ENCODE measurements around the gene UGGT2. TPM values are rescaled to one million over a fixed set of nuclear protein-coding genes. Genes with fewer than 3 reads are reported as not detected.

Gene UGGT2
- total and polyA plus RNA-seq, 2 donors (not counting 1 experiment from before 2014, with no cell fraction given), result 0.39 to 6.7 TPM

DNA sequence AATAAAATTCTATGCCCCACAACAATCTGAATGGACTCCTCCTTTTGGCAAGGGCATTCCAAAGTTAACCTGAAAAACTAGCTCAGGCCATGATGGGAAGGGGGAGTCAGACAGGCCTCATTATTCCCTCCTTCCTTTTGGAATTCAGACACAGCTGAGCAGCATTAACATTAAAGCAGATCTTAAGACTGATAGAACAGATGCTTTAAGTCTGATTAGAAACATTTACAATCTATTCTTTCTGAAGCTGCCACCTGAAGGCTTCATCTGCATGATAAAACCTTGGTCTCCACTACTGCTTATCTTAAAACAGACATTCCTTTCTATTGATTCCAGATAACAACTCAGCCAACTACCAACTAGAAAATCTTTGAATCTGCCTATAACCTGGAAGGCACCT lies 98.9 kb downstream of the UGGT2 start:
- ATAC-seq (ENCODE audit: low read depth), result no peak
- H3K9me3 Mint-ChIP-seq (ENCODE audit: insufficient read depth), result peaks cover 6% of the 10 kb centered on the region
- Histone ChIP-seq H3K9me3 (ENCODE audit: control extremely low read depth in 1 of 3, control insufficient read depth in 2 of 3, insufficient read depth in 1 of 3, low read length in 2 of 3) (peaks cover 1 to 7% (median 2%) of the 10 kb centered on the region in 3 donors), H2AFZ (ENCODE audit: insufficient read depth, low read depth, low read length, poor library complexity, severe bottlenecking) (no peak overlapping the region), H3K36me3 (replicated peaks in 1 of 2; ENCODE audit: control extremely low read depth in 1 of 2, control insufficient read depth in 1 of 2, extremely low read depth in 1 of 2, insufficient read depth in 2 of 2, low read length in 1 of 2) (no peaks in the 10 kb centered on the region), H3K27me3 (replicated peaks in 1 of 4; ENCODE audit: control extremely low read depth in 1 of 4, control insufficient read depth in 3 of 4, insufficient read depth in 4 of 4, low read length in 3 of 4) (no peaks in the 10 kb centered on the region), H3K4me3 (ENCODE audit: control extremely low read depth in 1 of 5, extremely low read depth in 1 of 5, insufficient read depth in 1 of 5, low read depth in 2 of 5, low read length in 4 of 5) (no peak overlapping the region), H3K9ac (ENCODE audit: low read length) (no peak overlapping the region), H3K79me2 (ENCODE audit: control insufficient read depth, insufficient read depth, low read length) (no peaks in the 10 kb centered on the region), H3K4me1 (ENCODE audit: control insufficient read depth in 2 of 2, insufficient read depth in 2 of 2, low read length in 2 of 2) (no peaks in the 10 kb centered on the region), H3K27ac (ENCODE audit: low read length in 2 of 2) (no peak overlapping the region), H3K4me2 (replicated peaks; ENCODE audit: low read depth, low read length, poor library complexity, severe bottlenecking) (no peak overlapping the region), H4K20me1 (ENCODE audit: control insufficient read depth, insufficient read depth, low read length, poor library complexity, severe bottlenecking) (no peaks in the 10 kb centered on the region)
- CTCF ChIA-PET, result interaction anchor here (0.7 kb wide), 1 partner anchor 12 kb away, joined by 3 read pairs; no protein-coding TSS in a partner anchor
- H3K4me3 Mint-ChIP-seq, result no peak overlapping the region
- H3K27ac Mint-ChIP-seq, result no peak overlapping the region
- peaks cover 5% of the 10 kb centered on the region for H3K4me1 Mint-ChIP-seq
- POLR2A ChIA-PET, result no interaction called here
- no peak for DNase-seq
- H3K27me3 Mint-ChIP-seq, result no peaks in the 10 kb centered on the region
- TF ChIP-seq EZH2 (IDR thresholded peaks at IDR 0.05; ENCODE audit: borderline replicate concordance, insufficient read depth, low read depth, low read length, poor library complexity, severe bottlenecking), result no peak
- TF ChIP-seq, protein P1, sequence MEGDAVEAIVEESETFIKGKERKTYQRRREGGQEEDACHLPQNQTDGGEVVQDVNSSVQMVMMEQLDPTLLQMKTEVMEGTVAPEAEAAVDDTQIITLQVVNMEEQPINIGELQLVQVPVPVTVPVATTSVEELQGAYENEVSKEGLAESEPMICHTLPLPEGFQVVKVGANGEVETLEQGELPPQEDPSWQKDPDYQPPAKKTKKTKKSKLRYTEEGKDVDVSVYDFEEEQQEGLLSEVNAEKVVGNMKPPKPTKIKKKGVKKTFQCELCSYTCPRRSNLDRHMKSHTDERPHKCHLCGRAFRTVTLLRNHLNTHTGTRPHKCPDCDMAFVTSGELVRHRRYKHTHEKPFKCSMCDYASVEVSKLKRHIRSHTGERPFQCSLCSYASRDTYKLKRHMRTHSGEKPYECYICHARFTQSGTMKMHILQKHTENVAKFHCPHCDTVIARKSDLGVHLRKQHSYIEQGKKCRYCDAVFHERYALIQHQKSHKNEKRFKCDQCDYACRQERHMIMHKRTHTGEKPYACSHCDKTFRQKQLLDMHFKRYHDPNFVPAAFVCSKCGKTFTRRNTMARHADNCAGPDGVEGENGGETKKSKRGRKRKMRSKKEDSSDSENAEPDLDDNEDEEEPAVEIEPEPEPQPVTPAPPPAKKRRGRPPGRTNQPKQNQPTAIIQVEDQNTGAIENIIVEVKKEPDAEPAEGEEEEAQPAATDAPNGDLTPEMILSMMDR (IDR thresholded peaks at IDR 0.05), result no peak
- intact Hi-C loops (cut with micrococcal nuclease), result no loop called here

DNA sequence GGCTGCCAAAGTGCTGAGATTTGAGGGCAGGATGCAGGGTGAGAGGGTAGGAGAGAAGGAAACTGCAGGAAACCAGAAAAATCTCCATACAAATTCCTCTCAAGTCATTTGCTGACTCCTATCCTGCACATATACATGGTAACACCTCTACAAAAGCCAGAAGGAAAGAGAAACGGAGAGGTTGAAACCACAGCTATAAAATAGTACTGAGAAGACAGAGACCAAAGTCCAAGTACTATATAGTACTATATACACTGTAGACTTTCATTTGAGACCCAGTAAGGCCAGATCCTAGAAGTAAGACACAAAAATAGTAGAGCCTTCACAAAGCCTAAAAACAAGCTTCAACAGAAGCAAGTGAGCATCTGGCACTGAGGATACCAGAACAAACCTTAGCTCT lies 103.1 kb downstream of the UGGT2 start:
- ChIA-PET POLR2A (no interaction called here), CTCF (no interaction called here)
- TF ChIP-seq, protein P1 (IDR thresholded peaks at IDR 0.05), result no peak
- no peak for TF ChIP-seq EZH2 (IDR thresholded peaks at IDR 0.05; ENCODE audit: borderline replicate concordance, insufficient read depth, low read depth, low read length, poor library complexity, severe bottlenecking)

More for the DNA sequence above, 103.1 kb downstream of the UGGT2 start:
- Histone ChIP-seq H3K4me3 (ENCODE audit: control extremely low read depth in 1 of 5, extremely low read depth in 1 of 5, insufficient read depth in 1 of 5, low read depth in 2 of 5, low read length in 4 of 5) (no peak overlapping the region), H3K4me1 (ENCODE audit: control insufficient read depth in 2 of 2, insufficient read depth in 2 of 2, low read length in 2 of 2) (no peaks in the 10 kb centered on the region), H3K9ac (ENCODE audit: low read length) (no peak overlapping the region), H3K4me2 (replicated peaks; ENCODE audit: low read depth, low read length, poor library complexity, severe bottlenecking) (no peak overlapping the region), H3K27me3 (replicated peaks in 1 of 4; ENCODE audit: control extremely low read depth in 1 of 4, control insufficient read depth in 3 of 4, insufficient read depth in 4 of 4, low read length in 3 of 4) (no peaks in the 10 kb centered on the region), H3K9me3 (ENCODE audit: control extremely low read depth in 1 of 3, control insufficient read depth in 2 of 3, insufficient read depth in 1 of 3, low read length in 2 of 3) (peaks cover 0 to 2% (median 1%) of the 10 kb centered on the region in 3 donors), H3K36me3 (replicated peaks in 1 of 2; ENCODE audit: control extremely low read depth in 1 of 2, control insufficient read depth in 1 of 2, extremely low read depth in 1 of 2, insufficient read depth in 2 of 2, low read length in 1 of 2) (no peaks in the 10 kb centered on the region), H3K79me2 (ENCODE audit: control insufficient read depth, insufficient read depth, low read length) (no peaks in the 10 kb centered on the region), H2AFZ (ENCODE audit: insufficient read depth, low read depth, low read length, poor library complexity, severe bottlenecking) (no peak overlapping the region), H4K20me1 (ENCODE audit: control insufficient read depth, insufficient read depth, low read length, poor library complexity, severe bottlenecking) (no peaks in the 10 kb centered on the region), H3K27ac (ENCODE audit: low read length in 2 of 2) (no peak overlapping the region)
- ATAC-seq (ENCODE audit: low read depth) (no peak), DNase-seq (no peak)
- no CpG with 5 or more reads among the region's 1 CpG for WGBS (ENCODE audit: insufficient coverage)
- Mint-ChIP-seq H3K4me3 (no peak overlapping the region), H3K27ac (no peak overlapping the region), H3K9me3 (ENCODE audit: insufficient read depth) (no peaks in the 10 kb centered on the region), H3K4me1 (peaks cover under 1% of the 10 kb centered on the region), H3K27me3 (no peaks in the 10 kb centered on the region)
- intact Hi-C loops (cut with micrococcal nuclease), result no loop called here
